Spleen (tissue), 11 donors: ENCODE results near the gene NPLOC4. TPM values are rescaled to one million over a fixed set of nuclear protein-coding genes. Genes with fewer than 3 reads are reported as not detected.
A peak's percentile ranks its signal among the peaks of the same experiment; 100 is the strongest.

Source experiments
- DNase-seq: peaks from one replicate; pipeline ENCODE4 v3.0.0-alpha.2; 2020
- H3K27ac ChIP-seq, 8 donors: fragments of 200-600 bp; sonication (generic) in 7 of 8; 1 replicate in 4 of 8; 2 replicates in 4 of 8; pipeline versions ENCODE4 v1.5.0 to v1.8.0; 2016 to 2021; ENCODE audit warnings: inconsistent platforms in 4 of 8, mild to moderate bottlenecking in 4 of 8, moderate library complexity in 1 of 8
- H3K27me3 ChIP-seq, 7 donors: fragments of 200-600 bp; sonication (generic) in 6 of 7; replicated peaks in 1 of 7; 1 replicate in 4 of 7; 2 replicates in 3 of 7; pipeline versions ENCODE4 v1.5.0 to v1.8.0; 2016 to 2021; ENCODE audit warnings: inconsistent platforms in 3 of 7, mild to moderate bottlenecking in 1 of 7
- H3K36me3 ChIP-seq, 6 donors: fragments of 200-600 bp; sonication (generic) in 5 of 6; 1 replicate in 4 of 6; 2 replicates in 2 of 6; pipeline versions ENCODE4 v1.5.0 to v1.8.0; 2016 to 2021; ENCODE audit warnings: inconsistent platforms in 2 of 6
- H3K4me1 ChIP-seq, 6 donors: fragments of 200-600 bp; sonication (generic) in 5 of 6; 1 replicate in 3 of 6; 2 replicates in 3 of 6; pipeline versions ENCODE4 v1.5.0 to v1.8.0; 2016 to 2021; ENCODE audit warnings: inconsistent platforms in 3 of 6
- H3K4me3 ChIP-seq, 8 donors: fragments of 200-600 bp; sonication (generic) in 7 of 8; 1 replicate in 4 of 8; 2 replicates in 4 of 8; pipeline versions ENCODE4 v1.5.0 to v1.8.0; 2016 to 2021; ENCODE audit warnings: inconsistent platforms in 4 of 8, mild to moderate bottlenecking in 4 of 8, moderate library complexity in 2 of 8
- H3K9me3 ChIP-seq, 8 donors: fragments of 200-600 bp; sonication (generic) in 7 of 8; 1 replicate in 4 of 8; 2 replicates in 4 of 8; pipeline versions ENCODE4 v1.5.0 to v1.8.0; 2016 to 2021; ENCODE audit warnings: inconsistent platforms in 4 of 8
- POLR2A ChIP-seq, 3 donors: fragments of 450-650 bp; IDR thresholded peaks; one replicate each; pipeline ENCODE4 v1.5.1; 2017; ENCODE audit warnings: antibody characterized with exemption in 3 of 3, mild to moderate bottlenecking in 1 of 3
- POLR2AphosphoS5 ChIP-seq, 3 donors: sonication (generic); formaldehyde crosslinking; IDR thresholded peaks; one replicate each; pipeline ENCODE4 v1.5.1; 2017; ENCODE audit warnings: antibody characterized with exemption in 3 of 3
- WGBS, 5 donors: extraction: QIAGEN DNeasy Blood & Tissue Kit in 3 of 5; methylation state at CpG; one replicate each; pipeline versions ENCODE4 v1.1.5 to v1.1.7; 2013 to 2018; 5-methylcytosine and 5-hydroxymethylcytosine counted together
- intact Hi-C: fragments of 100-400 bp; cut with DNase I; formaldehyde crosslinking; loops from one replicate; pipeline ENCODE4 v1.15.0; 2023; ENCODE audit warnings: low total_unique reads
- polyA plus RNA-seq, 3 donors: library from polyadenylated mRNA; stranded (reverse); fragments of 200-250 nt; gene quantifications; one replicate each; pipeline ENCODE4 v1.2.1, GENCODE V29; 2013
- total RNA-seq, 7 donors: library from RNA; depleted of rRNA in 3 of 7; stranded (reverse); fragments of >200 nt in 3 of 7; fragmentation: NEBNext Ultra II Directional in 4 of 7; extraction: Animal tissue kit (Norgen Biotek cat#: 25700) in 4 of 7; gene quantifications; one replicate each; pipeline versions ENCODE4 v1.1.0 to v1.2.1, GENCODE V29; 2016 to 2021
- TF ChIP-seq, protein P1 (sequence below), 11 experiments: fragments of 200-600 bp in 7 of 11; fragments of 450-650 bp in 4 of 11; sonication (generic) in 4 of 11; IDR thresholded peaks in 8 of 11; conservative IDR thresholded peaks in 3 of 11; 1 replicate in 7 of 11; 2 replicates in 4 of 11; pipeline versions ENCODE4 v1.4.0 to v1.8.0; 2016 to 2021; ENCODE audit warnings: antibody characterized with exemption in 11 of 11, inconsistent platforms in 4 of 11, mild to moderate bottlenecking in 1 of 11
- donor health status: healthy with polysubstance abuse.
- donor health status: DM: no; HTN: no; CAD: no; lungs with moderate emphysema.
- donor health status: DM: no; HTN: no; CAD: no.
- donor health status: Bipolar disorder and iron deficiency.
- donor health status: healthy.
- donor health status: DM: no; HTN: no; CAD: no.
- donor health status: DM: yes; HTN: yes; CAD: no.

The NPLOC4 gene
- total and polyA plus RNA-seq, 10 donors, result 19.3 to 130 (median 81.3) TPM

DNA sequence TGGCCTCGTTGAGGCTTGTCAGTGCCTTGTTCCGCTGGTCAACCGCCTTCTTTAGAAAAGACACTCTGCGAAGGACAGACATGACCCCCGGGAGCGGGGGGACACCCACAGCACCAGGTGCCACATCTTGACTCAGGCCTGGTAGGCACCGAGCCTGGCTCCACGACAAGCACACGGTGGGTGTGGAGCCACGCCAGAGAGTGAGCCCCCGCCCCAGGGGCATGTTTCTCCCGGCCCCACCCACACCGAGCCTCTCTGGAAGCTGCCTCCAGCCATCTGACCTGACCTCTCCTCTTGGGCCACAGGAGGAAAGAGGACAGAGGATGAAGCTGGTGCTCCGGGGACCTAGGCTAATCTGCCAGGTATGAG, 89.3 kb downstream of the NPLOC4 start:
- Histone ChIP-seq H3K4me3 (no peak overlapping the region), H3K36me3 (peaks cover 4 to 83% (median 72%) of the 10 kb centered on the region in 6 donors)

GRCh38 chr17:81546906-81547613, 89.9 kb downstream of the NPLOC4 start:
- intact Hi-C loops, result no loop called here
- Histone ChIP-seq H3K9me3 (no peaks in the 10 kb centered on the region), H3K27me3 (no peaks in the 10 kb centered on the region), H3K4me3 (no peak overlapping the region), H3K4me1 (peaks cover 11 to 44% (median 32%) of the 10 kb centered on the region in 6 donors), H3K27ac (no peak overlapping the region), H3K36me3 (peaks cover 4 to 89% (median 78%) of the 10 kb centered on the region in 6 donors)
- no peak for DNase-seq
- TF ChIP-seq, protein P1, sequence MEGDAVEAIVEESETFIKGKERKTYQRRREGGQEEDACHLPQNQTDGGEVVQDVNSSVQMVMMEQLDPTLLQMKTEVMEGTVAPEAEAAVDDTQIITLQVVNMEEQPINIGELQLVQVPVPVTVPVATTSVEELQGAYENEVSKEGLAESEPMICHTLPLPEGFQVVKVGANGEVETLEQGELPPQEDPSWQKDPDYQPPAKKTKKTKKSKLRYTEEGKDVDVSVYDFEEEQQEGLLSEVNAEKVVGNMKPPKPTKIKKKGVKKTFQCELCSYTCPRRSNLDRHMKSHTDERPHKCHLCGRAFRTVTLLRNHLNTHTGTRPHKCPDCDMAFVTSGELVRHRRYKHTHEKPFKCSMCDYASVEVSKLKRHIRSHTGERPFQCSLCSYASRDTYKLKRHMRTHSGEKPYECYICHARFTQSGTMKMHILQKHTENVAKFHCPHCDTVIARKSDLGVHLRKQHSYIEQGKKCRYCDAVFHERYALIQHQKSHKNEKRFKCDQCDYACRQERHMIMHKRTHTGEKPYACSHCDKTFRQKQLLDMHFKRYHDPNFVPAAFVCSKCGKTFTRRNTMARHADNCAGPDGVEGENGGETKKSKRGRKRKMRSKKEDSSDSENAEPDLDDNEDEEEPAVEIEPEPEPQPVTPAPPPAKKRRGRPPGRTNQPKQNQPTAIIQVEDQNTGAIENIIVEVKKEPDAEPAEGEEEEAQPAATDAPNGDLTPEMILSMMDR (IDR thresholded peaks at IDR 0.05 in 8 of 11, conservative IDR thresholded peaks at IDR 0.05 in 3 of 11), result no peak
- peak in 1 of 3 donors; percentile 42 for TF ChIP-seq POLR2AphosphoS5 (IDR thresholded peaks at IDR 0.05)
- no peak for TF ChIP-seq POLR2A (IDR thresholded peaks at IDR 0.05)
- WGBS, 5 donors, result 84 to 94% (median 90%) methylated on average over 12 to 36 of the region's 36 CpGs

More for the DNA sequence above, 89.3 kb downstream of the NPLOC4 start:
- intact Hi-C loops, result no loop called here
- DNase-seq, result no peak
- Histone ChIP-seq H3K27ac (no peak overlapping the region), H3K4me1 (peaks cover 11 to 44% (median 32%) of the 10 kb centered on the region in 6 donors), H3K9me3 (no peaks in the 10 kb centered on the region), H3K27me3 (no peaks in the 10 kb centered on the region)
- TF ChIP-seq, protein P1 (IDR thresholded peaks at IDR 0.05 in 8 of 11, conservative IDR thresholded peaks at IDR 0.05 in 3 of 11), result no peak
- TF ChIP-seq POLR2A (IDR thresholded peaks at IDR 0.05) (no peak), POLR2AphosphoS5 (IDR thresholded peaks at IDR 0.05) (no peak)
- 84 to 92% (median 88%) methylated on average over 13 to 14 of the region's 14 CpGs for WGBS, 5 donors

- no peak overlapping the region for H3K4me3 ChIP-seq
- no peaks in the 10 kb centered on the region for H3K27me3 ChIP-seq
- H3K9me3 ChIP-seq, result no peaks in the 10 kb centered on the region
- peaks cover 0 to 27% (median 17%) of the 10 kb centered on the region in 6 donors for H3K4me1 ChIP-seq
- no peak for DNase-seq
- 89 to 97% (median 92%) methylated on average over 11 to 24 of the region's 24 CpGs for WGBS, 5 donors
- TF ChIP-seq POLR2AphosphoS5 (IDR thresholded peaks at IDR 0.05), result peak in 1 of 3 donors; percentile 8
- no peak for TF ChIP-seq POLR2A (IDR thresholded peaks at IDR 0.05)
- TF ChIP-seq, protein P1 (IDR thresholded peaks at IDR 0.05 in 8 of 11, conservative IDR thresholded peaks at IDR 0.05 in 3 of 11), result no peak
- no peak overlapping the region for H3K27ac ChIP-seq
- H3K36me3 ChIP-seq, result peaks cover 4 to 98% (median 86%) of the 10 kb centered on the region in 6 donors
- intact Hi-C loops, result no loop called here
Observed at GRCh38 chr17:81545160-81545949, 91.6 kb downstream of the NPLOC4 start.
